Right lobe of liver (tissue), 6 donors: ENCODE data around the gene MED27. TPM values are rescaled to one million over a fixed set of nuclear protein-coding genes. Genes with fewer than 3 reads are reported as not detected.

ENCODE experiments used
- ATAC-seq, 4 donors: fragments of 200-7000 bp; cut with Tn5 transposase; one replicate each; pipeline ENCODE4 v1.9.1; 2020; ENCODE audit warnings: mild to moderate bottlenecking in 4 of 4, moderate library complexity in 4 of 4
- DNase-seq, 3 donors: peaks; one replicate each; pipeline ENCODE4 v3.0.0-alpha.2; 2020
- H3K27ac ChIP-seq, 3 donors: fragments of 200-600 bp; one replicate each; pipeline ENCODE4 v1.8.0; 2022
- H3K27me3 ChIP-seq, 2 donors: fragments of 200-600 bp; one replicate each; pipeline ENCODE4 v1.8.0; 2022
- H3K36me3 ChIP-seq, 4 donors: fragments of 200-600 bp; sonication (generic) in 1 of 4; one replicate each; pipeline versions ENCODE4 v1.5.1 to v1.8.0; 2017 to 2022; ENCODE audit warnings: control low read depth in 1 of 4
- H3K4me1 ChIP-seq, 4 donors: fragments of 200-600 bp; sonication (generic) in 1 of 4; one replicate each; pipeline versions ENCODE4 v1.5.1 to v1.8.0; 2017 to 2022; ENCODE audit warnings: control low read depth in 1 of 4
- H3K4me3 ChIP-seq, 3 donors: fragments of 200-600 bp; one replicate each; pipeline ENCODE4 v1.8.0; 2022
- H3K9me3 ChIP-seq, 4 donors: fragments of 200-600 bp; sonication (generic) in 1 of 4; one replicate each; pipeline versions ENCODE4 v1.5.1 to v1.8.0; 2017 to 2022; ENCODE audit warnings: control low read depth in 1 of 4
- POLR2A ChIP-seq: fragments of 450-650 bp; IDR thresholded peaks from one replicate; pipeline ENCODE4 v1.6.1; 2017; ENCODE audit warnings: antibody characterized with exemption, mild to moderate bottlenecking
- WGBS: methylation state at CpG from one replicate; pipeline ENCODE4 v1.1.6; 2018; ENCODE audit warnings: low coverage, low lambda C conversion rate; ENCODE audit not compliant: insufficient coverage; ENCODE audit errors: missing lambda C conversion rate; 5-methylcytosine and 5-hydroxymethylcytosine counted together
- intact Hi-C, 2 donors: fragments of 100-400 bp; cut with DNase I; formaldehyde crosslinking; loops; one replicate each; pipeline versions ENCODE4 v1.11.2 to v1.14.1; 2022
- total RNA-seq, 6 experiments: library from RNA; depleted of rRNA in 2 of 6; stranded (reverse); fragments of >200 nt in 2 of 6; fragmentation: NEBNext Ultra II Directional in 3 of 6; extraction: Animal tissue kit (Norgen Biotek cat#: 25700) in 3 of 6; gene quantifications; one replicate each; pipeline versions ENCODE4 v1.1.0 to v1.2.4, GENCODE V29; 2016 to 2023
- TF ChIP-seq, protein P1 (sequence below), 4 donors: fragments of 200-600 bp in 3 of 4; fragments of 450-650 bp in 1 of 4; IDR thresholded peaks; one replicate each; pipeline versions ENCODE4 v1.5.1 to v1.8.0; 2016 to 2022; ENCODE audit warnings: antibody characterized with exemption in 4 of 4, mild to moderate bottlenecking in 2 of 4
- donor health status: DM: no; HTN: yes; CAD: no.
- donor health status: DM: no; HTN: no; CAD: no.
- donor health status: DM: no; HTN: no; CAD: no.
- donor health status: DM: no; HTN: yes; CAD: no.
- donor health status: DM: no; HTN: yes; CAD: no.

MED27 gene
- total RNA-seq, 6 experiments from 2014 or later, result 4.6 to 7.3 (median 6.1) TPM

GRCh38 chr9:132099167-132099566 is 19.5 kb upstream of the MED27 start:
- Histone ChIP-seq H3K27me3 (no peaks in the 10 kb centered on the region), H3K9me3 (no peaks in the 10 kb centered on the region), H3K4me1 (no peaks in the 10 kb centered on the region), H3K27ac (no peak overlapping the region), H3K4me3 (no peak overlapping the region), H3K36me3 (no peaks in the 10 kb centered on the region)
- DNase-seq (no peak), ATAC-seq (no peak)
- TF ChIP-seq, protein P1, sequence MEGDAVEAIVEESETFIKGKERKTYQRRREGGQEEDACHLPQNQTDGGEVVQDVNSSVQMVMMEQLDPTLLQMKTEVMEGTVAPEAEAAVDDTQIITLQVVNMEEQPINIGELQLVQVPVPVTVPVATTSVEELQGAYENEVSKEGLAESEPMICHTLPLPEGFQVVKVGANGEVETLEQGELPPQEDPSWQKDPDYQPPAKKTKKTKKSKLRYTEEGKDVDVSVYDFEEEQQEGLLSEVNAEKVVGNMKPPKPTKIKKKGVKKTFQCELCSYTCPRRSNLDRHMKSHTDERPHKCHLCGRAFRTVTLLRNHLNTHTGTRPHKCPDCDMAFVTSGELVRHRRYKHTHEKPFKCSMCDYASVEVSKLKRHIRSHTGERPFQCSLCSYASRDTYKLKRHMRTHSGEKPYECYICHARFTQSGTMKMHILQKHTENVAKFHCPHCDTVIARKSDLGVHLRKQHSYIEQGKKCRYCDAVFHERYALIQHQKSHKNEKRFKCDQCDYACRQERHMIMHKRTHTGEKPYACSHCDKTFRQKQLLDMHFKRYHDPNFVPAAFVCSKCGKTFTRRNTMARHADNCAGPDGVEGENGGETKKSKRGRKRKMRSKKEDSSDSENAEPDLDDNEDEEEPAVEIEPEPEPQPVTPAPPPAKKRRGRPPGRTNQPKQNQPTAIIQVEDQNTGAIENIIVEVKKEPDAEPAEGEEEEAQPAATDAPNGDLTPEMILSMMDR (IDR thresholded peaks at IDR 0.05), result no peak
- no peak for TF ChIP-seq POLR2A
- WGBS, result 49% methylated on average over 7 of the region's 7 CpGs
- intact Hi-C loops, result no loop called here

DNA sequence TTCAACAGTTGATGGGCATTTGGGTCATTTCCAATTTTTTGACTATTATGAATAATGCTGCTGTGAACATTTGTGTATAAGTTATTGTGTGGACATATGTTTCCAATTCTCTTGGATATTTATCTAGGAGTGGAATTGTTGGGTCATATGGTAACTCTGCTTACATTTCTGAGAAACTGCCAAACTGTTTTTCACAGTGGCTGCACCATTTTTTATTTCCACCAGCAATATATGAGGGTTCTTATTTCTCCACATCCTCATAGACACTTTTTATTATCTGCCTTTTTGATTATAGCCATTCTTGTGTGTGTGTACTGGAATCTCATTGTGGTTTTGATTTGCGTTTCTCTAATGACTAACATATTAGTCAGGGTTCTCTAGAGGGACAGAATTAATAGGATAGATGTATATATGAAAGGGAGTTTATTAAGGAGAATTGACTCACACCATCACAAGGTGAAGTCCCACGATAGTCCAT is 14.7 kb upstream of the MED27 start:
- Histone ChIP-seq H3K9me3 (no peaks in the 10 kb centered on the region), H3K4me1 (no peaks in the 10 kb centered on the region), H3K36me3 (no peaks in the 10 kb centered on the region), H3K27ac (no peak overlapping the region), H3K27me3 (no peaks in the 10 kb centered on the region), H3K4me3 (no peak overlapping the region)
- WGBS, result 49% methylated on average over 2 of the region's 2 CpGs
- DNase-seq (no peak), ATAC-seq (no peak)
- intact Hi-C loops, result no loop called here
- no peak for TF ChIP-seq POLR2A
- TF ChIP-seq, protein P1 (IDR thresholded peaks at IDR 0.05), result no peak

DNA sequence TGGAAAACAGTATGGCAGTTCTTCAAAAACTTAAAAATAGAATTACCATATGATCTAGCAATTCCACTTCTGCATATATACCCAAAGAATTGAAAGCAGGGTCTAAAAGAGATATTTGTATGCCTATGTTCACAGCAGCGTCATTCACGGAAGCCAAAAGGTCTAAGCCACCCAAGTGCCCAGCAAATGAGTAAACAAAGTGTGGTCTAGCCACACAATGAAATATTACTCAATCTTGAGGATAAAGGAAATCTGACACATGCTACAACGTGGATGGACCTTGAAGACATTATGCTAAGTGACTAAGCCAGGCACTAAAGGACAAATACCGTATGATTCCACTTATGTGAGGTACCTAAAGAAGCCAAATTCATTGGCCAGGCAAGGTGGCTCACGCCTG is 11.1 kb upstream of the MED27 start:
- H3K27ac ChIP-seq, result no peak overlapping the region
- H3K4me3 ChIP-seq, result no peak overlapping the region
- no peak for TF ChIP-seq POLR2A
- TF ChIP-seq, protein P1 (IDR thresholded peaks at IDR 0.05), result no peak
- H3K4me1 ChIP-seq, result no peaks in the 10 kb centered on the region
- no peaks in the 10 kb centered on the region for H3K27me3 ChIP-seq
- H3K36me3 ChIP-seq, result no peaks in the 10 kb centered on the region
- DNase-seq, result no peak
- no peaks in the 10 kb centered on the region for H3K9me3 ChIP-seq
- intact Hi-C loops, result no loop called here
- WGBS, result 55% methylated on average over 5 of the region's 5 CpGs
- ATAC-seq, result no peak

DNA sequence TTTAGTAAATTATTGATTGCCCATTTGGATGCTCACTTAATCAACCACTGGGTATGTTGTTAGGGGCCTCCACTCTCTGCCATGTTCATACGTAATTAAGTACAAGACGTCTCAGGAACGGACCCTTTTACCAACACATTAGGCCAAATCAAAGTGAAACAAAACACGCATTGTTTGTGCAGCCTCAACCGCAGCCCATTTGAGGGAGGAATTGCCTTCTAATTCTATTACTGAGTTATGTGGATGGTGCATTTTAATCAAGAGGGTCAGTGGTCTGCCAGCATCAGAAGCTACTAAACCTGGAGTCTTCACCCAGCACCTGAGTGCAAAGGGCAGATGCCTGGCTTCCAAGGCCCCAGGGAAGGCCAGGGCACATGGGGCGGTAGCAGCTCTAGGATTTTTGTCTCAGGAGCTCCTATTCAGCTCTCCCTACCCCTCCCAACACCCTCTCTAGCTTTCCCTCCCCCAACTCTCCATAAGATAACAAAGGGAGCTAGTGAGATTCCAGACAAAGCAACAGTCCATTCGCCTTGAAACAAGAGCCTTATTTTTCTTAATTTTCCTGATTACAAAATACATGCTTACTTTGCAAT is 7.9 kb upstream of the MED27 start:
- intact Hi-C loops, result no loop called here
- Histone ChIP-seq H3K9me3 (no peaks in the 10 kb centered on the region), H3K4me1 (no peaks in the 10 kb centered on the region), H3K36me3 (no peaks in the 10 kb centered on the region), H3K27me3 (no peaks in the 10 kb centered on the region), H3K27ac (no peak overlapping the region), H3K4me3 (no peak overlapping the region)
- DNase-seq, result no peak
- ATAC-seq, result no peak
- WGBS, result 81% methylated on average over 5 of the region's 7 CpGs
- TF ChIP-seq POLR2A, result no peak
- TF ChIP-seq, protein P1 (IDR thresholded peaks at IDR 0.05), result no peak
